Cardiac fibroblast (primary cell): ENCODE measurements around the gene MAN2A1.

Experiments
- DNase-seq, 2 donors: peaks; one replicate each; pipeline versions ENCODE4 v3.0.0 to v3.0.0-alpha.2; 2010; ENCODE audit warnings: low read depth in 2 of 2
- H3K4me3 ChIP-seq, 2 donors: replicated peaks in 1 of 2; 1 replicate in 1 of 2; 2 replicates in 1 of 2; pipeline ENCODE4 v1.5.1; 2011; ENCODE audit warnings: low read depth in 2 of 2, low read length in 2 of 2, mild to moderate bottlenecking in 2 of 2, moderate library complexity in 1 of 2
- TF ChIP-seq, protein P1 (sequence below): IDR thresholded peaks from one replicate; pipeline ENCODE4 v1.5.1; 2011; ENCODE audit warnings: low read depth, mild to moderate bottlenecking, low read length, inconsistent platforms

MAN2A1 gene

DNA sequence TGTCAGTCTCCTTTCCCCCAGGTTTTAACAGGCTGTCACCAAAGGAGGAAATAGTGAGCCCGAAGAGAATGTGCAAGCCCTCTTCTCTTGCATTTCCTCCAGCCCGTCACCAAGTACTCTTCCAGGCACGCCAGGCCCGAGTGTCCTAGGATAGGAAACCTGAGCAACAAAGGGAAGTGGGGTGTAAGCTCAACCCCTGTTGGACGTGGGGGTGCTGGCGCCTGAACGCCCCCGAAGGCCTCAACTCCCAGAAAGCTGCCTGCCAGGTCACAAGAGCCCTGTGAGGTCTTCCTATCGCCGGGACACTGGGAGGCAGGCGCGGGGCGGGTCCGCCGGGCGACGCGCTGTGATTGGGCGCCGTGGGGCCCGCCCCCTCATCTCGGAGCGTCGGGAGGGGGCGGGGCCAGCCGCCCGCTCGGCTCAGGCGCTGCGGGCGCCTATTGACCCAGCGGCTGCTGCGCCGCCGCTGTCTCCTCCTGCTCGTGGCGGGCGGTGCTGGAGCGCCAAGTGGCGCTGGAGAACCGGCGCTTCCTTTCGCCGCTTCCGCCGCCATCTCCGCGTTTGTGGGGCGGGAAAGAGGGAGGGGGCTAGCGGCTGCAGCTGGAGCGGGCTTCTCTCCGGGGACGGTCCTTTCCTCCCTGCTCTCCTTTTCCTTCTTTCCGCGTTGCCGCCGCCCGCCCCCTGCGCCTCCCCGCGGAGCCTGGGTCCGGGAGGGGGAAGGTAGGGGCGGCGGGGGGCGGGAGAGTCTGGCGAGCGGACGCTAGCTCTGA, 572 bp upstream of the MAN2A1 start:
- peak; percentile 85 to 93 for DNase-seq
- peak overlapping the region; percentile 86 to 87 for H3K4me3 ChIP-seq
- TF ChIP-seq, protein P1, sequence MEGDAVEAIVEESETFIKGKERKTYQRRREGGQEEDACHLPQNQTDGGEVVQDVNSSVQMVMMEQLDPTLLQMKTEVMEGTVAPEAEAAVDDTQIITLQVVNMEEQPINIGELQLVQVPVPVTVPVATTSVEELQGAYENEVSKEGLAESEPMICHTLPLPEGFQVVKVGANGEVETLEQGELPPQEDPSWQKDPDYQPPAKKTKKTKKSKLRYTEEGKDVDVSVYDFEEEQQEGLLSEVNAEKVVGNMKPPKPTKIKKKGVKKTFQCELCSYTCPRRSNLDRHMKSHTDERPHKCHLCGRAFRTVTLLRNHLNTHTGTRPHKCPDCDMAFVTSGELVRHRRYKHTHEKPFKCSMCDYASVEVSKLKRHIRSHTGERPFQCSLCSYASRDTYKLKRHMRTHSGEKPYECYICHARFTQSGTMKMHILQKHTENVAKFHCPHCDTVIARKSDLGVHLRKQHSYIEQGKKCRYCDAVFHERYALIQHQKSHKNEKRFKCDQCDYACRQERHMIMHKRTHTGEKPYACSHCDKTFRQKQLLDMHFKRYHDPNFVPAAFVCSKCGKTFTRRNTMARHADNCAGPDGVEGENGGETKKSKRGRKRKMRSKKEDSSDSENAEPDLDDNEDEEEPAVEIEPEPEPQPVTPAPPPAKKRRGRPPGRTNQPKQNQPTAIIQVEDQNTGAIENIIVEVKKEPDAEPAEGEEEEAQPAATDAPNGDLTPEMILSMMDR: peak; percentile 3

DNA sequence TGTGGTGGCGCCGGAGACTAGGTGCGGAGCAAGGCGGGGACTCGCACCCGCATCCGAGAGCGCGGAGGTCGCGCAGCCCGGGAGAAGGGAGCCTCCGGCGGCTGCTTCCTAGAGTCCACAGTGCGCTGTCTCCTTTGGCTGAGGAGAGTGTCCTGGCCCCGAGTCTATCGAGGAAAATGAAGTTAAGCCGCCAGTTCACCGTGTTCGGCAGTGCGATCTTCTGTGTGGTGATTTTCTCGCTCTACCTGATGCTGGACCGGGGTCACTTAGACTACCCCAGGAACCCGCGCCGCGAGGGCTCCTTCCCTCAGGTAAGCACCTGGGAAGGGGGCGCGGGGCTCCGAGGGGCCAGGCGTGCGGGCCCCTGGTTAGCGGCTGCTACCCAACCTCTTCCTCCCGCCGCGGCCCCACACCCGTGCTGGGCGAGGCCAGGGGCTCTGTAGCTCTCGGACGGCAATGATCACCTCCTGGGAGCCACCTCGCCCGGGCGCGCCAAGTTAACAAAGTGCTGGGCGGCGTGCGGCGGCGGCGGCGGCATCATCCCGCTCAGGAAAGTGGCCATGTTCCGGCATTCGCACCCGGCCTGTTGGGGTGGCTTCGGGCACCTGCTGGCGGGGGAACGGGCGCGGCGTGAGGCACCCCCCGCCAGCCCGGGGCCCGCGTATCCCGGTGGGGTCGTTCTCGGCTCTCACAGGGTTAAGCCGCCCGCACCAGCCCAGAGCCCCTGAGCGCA, 681 bp downstream of the MAN2A1 start:
- peak overlapping the region; percentile 86 to 87 for H3K4me3 ChIP-seq
- DNase-seq: peak; percentile 40 to 46
- TF ChIP-seq, protein P1: peak; percentile 0

DNA sequence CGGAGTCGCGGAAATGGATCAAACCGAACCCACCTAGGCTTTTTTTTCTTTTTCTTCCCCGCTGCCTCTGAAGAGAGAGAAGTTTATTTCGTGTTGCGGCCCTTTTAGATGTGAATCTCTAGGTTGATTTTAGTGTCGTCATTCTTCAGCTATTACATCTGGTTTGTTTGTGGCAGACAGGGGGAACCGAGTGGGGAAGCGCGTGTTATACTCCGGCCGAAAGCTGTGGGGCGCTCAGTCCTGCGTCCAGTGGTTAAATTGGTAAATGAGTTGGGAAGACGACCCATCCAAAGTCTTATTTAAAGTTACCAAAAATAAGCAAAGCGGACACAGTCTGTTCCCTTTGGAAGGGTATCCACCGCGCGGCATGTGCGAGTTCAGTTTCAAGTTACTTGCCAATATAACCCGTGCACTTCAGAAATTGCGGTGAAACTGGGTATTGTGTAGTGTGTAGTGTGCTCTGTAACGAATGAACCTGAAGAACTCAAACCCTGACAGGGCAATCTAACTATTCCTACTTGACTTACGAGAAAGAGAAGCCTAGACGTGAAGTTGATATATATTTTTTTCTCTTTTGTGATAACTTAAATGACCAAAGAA, 1.3 kb downstream of the MAN2A1 start:
- H3K4me3 ChIP-seq: peak overlapping the region; percentile 86 to 87
- TF ChIP-seq, protein P1: peak; percentile 85
- peak; percentile 86 to 89 for DNase-seq

- TF ChIP-seq, protein P1: no peak
- H3K4me3 ChIP-seq: peak overlapping the region in 1 of 2 donors; percentile 86
- peak; percentile 45 to 66 for DNase-seq
Measured at GRCh38 chr5:109691996-109692395, 2.3 kb downstream of the MAN2A1 start.

- TF ChIP-seq, protein P1: no peak
- DNase-seq: no peak
- H3K4me3 ChIP-seq: no peak overlapping the region
Measured at GRCh38 chr5:109692852-109693251, 3.1 kb downstream of the MAN2A1 start.

DNA sequence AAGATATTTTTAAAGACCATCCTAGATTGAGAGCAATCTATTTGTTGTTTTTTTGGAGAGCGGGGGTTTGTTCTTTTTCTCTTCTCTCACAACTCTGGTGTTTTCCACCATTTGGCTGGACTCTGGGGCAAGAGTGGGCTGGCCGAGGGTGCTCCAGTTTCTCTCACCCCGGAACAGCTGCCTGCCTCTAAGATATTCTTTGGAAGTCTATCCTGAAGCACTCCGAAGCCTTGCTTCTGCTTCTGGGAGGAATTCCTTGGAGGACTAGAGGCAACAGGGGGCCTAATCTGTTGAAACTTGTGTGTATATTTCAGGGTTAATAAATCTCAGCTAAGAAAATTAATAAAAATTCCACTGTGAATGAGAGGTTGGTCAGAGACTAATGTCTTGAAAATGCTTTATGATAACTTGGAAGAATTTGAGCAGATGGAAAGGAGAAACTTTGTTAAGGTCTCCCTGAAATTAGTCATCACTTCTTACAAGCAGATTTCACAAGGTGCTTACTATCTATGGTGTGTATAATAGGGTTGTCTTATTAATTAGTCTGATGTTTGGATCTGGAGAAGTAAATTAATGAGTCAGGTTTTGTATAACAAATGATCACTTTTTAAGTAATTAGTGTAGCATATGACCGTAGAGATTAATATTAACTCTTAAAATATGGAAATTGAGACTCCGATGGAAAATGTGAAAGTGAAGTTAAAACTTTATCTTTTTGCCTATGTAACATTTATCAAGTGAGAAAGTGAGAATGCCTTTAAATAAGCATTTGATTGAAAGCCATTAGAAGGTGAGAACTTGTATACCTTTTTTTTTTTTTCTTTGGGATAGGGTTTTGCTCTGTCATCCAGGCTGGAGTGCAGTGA, 4.0 kb downstream of the MAN2A1 start:
- H3K4me3 ChIP-seq: no peak overlapping the region
- DNase-seq: peak in 1 of 2 donors; percentile 46
- TF ChIP-seq, protein P1: no peak
